ENCODE results near the gene ACOX1. TPM values are rescaled to one million over a fixed set of nuclear protein-coding genes. Genes with fewer than 3 reads are reported as not detected.

Gene ACOX1
- total RNA-seq = 100 to 1,000 TPM in 1 of 8 experiments, 10 to 100 TPM in 7; 14.6 to 106 (median 32.4) TPM

DNA sequence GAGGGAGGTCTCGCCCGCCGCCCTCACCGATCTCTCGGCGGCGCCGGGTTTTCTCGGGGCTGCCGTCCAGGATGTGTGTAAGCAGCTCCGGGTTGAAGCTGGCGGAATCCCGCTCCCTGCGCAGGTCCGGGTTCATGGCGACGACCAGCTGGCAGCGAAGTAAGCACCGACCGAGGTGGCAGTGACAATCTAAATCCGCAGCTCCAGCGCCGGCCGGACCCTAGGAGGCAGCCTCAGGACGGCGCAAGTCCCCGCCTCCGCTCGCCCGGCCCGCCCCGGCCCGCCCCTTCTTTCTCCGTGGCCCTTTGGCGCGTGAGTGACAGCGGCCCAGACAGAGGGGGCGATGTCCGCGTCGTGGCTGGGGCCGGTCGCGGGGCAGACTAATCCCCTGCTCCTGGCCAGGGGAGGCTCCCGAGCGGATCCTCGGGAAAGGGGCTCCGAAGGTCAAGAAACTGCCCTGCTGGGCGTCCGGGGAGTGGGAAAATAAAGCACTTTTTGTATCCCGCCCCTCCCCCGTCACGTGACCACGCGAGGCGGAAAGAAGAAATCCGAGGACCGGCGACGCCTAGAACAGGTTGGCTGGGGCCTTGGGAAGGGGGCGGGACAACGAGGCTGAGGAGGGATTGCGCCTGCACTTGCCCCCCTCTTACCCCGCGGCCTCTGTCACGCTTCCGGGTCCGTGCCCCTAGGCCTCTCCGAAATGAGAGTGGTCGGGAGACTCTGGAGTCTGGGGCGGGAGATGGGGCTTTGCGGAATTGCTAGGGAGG is at the start of gene ACOX1, which contains the start of gene TEN1:
ACOX1 (minus strand) TSS at position 229 of the 767 bp plus-strand sequence; CDS start at position 136, 93 bp downstream.
TEN1 (plus strand) TSS at position 303 of the 767 bp plus-strand sequence. CDS start 6,953 bp downstream, outside the sequence.
- Histone ChIP-seq H3K4me3 (peak within 1 kb of the TSS; percentile 53 to 87 (median 80)), H3K27ac (peak within 1 kb of the TSS; percentile 99), H3K4me1 (replicated peaks in 1 of 2) (peaks cover 24 to 32% of the 10 kb centered on the region in 2 donors)
- WGBS, 10 experiments = 0% methylated on average over 1 to 8 of the region's 72 CpGs; no CpG with 5 or more reads in 6 of the 10 experiments
- in situ Hi-C loops (cut with MboI; ENCODE audit: low pct_unique_long_range_greater_than_20kb in 2 of 9, low sequenced_read_pairs in 9 of 9, unreplicated experiment in 9 of 9) = no loop called here
- peak; percentile 57 to 94 (median 91) for ATAC-seq (replicated peaks in 6 of 8)

DNA sequence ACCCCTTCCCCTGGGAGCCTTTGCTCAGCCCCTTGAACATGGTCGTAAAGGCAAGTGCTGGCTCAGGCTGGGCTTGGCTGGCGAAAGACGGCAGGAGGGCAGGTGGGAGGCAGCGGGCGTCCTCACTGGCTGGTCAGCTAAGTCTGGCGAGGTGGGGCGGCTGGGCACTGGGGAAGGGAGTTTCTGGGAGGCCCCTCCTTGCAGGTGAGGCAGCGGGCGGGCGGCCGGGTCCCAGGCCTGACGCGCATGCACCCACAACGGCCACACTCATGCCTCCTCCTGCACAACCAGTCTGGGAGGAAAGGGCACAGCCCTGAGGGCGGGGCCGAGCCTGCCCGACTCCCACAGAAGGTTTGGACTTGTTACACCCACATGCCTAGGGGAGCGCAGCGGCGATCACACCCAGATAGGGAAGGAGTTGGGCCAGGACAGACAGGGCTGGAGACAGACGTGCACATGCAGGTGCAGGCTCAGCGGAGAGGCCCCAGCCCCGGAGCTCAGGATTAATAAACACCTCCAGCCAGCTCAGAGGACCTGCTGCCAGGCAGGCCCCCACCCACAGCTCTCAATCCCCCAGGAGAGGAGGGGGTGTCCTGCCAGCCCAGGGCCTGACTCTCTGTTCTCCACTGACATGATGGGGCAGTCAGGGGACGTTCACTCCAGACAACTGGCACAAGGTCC is 48.3 kb upstream of the ACOX1 start, which contains the start of gene EVPL:
EVPL (minus strand) TSS at position 148 of the 681 bp plus-strand sequence; CDS start at position 40, 108 bp downstream.
- WGBS, 10 experiments = 88 to 90% methylated on average over 2 to 6 of the region's 24 CpGs; no CpG with 5 or more reads in 8 of the 10 experiments
- H3K4me1 ChIP-seq (replicated peaks in 1 of 2) = peaks cover 7 to 10% of the 10 kb centered on the region in 2 donors
- no peak within 1 kb of the TSS for H3K4me3 ChIP-seq
- in situ Hi-C loops (cut with MboI; ENCODE audit: low pct_unique_long_range_greater_than_20kb in 2 of 9, low sequenced_read_pairs in 9 of 9, unreplicated experiment in 9 of 9) = no loop called here
- H3K27ac ChIP-seq = no peak within 1 kb of the TSS
- peak in 3 of 8 experiments; percentile 79 to 91 (median 86) for ATAC-seq (replicated peaks in 6 of 8)

DNA sequence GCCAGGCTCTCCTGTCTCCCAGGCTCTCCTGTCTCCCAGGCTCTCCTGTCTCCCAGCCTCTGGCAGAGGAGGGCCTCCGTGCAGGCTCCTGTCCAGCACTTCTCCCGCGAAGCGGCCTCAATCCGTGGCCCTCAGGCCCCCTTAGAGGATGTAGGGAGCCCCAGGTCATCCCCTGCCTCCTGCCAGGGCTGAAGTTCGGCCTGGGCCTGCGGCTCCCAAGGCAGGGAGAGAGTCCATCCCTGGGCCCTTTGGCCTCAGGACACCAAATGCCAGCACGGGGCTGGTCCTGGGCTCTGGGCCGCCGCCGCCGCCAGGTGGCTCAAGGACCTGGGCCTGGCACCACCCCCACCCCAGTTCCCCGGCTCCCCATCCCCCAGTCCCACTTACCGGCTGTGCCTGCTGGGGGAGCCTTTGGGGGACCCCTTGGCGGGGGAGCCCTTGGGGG is 47.8 kb upstream of the ACOX1 start:
- H3K27ac ChIP-seq = no peak overlapping the region
- no peak for ATAC-seq (replicated peaks in 6 of 8)
- H3K4me1 ChIP-seq (replicated peaks in 1 of 2) = peaks cover 7 to 10% of the 10 kb centered on the region in 2 donors
- no peak overlapping the region for H3K4me3 ChIP-seq
- WGBS, 10 experiments = no CpG with 5 or more reads among the region's 15 CpGs
- in situ Hi-C loops (cut with MboI; ENCODE audit: low pct_unique_long_range_greater_than_20kb in 2 of 9, low sequenced_read_pairs in 9 of 9, unreplicated experiment in 9 of 9) = no loop called here

DNA sequence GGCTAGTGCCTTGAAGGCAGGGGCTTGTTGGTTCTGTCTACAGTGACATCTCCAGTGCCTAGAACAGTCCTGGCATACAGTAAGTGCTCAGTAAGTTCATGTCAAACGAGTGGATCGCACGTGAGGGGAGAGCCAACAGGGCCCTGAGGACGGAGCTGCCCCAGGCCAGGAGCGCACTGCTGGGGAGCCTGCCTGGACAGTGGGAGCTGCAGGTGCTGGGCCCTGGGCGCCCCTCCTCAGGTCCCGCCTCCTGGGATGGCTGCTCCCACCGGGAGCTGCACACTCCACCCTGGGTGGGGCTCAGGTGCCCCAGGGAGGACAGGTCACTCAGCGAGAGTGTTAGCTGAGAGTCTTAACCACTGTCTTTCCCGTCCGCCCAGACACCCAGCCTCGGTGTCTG is 46.3 kb upstream of the ACOX1 start:
- no peak for ATAC-seq (replicated peaks in 6 of 8)
- Histone ChIP-seq H3K4me1 (replicated peaks in 1 of 2) (peaks cover 7 to 10% of the 10 kb centered on the region in 2 donors), H3K4me3 (no peak overlapping the region), H3K27ac (no peak overlapping the region)
- 17 to 100% (median 75%) methylated on average over 1 to 4 of the region's 12 CpGs; no CpG with 5 or more reads in 6 of the 10 experiments for WGBS, 10 experiments
- in situ Hi-C loops (cut with MboI; ENCODE audit: low pct_unique_long_range_greater_than_20kb in 2 of 9, low sequenced_read_pairs in 9 of 9, unreplicated experiment in 9 of 9) = no loop called here

DNA sequence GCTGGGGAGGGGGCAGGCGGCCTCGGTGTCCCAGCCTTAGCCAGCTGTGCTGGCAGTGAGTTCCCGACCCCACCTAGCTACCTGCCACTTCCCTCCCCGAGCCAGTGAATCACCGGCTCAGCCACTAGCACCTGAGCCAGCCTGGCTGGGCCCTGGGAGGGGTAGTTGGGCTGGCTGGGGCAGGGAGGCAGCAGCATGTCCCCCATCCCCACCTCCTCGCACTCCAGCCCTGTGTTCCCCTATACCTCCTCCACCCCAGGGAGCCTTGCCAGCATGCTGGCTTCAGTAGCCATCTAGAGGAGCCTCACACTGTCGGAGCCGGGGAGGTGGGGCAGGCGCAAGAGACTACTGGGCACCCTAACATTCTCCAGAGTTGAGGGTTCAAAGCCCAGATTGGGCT is 45.4 kb upstream of the ACOX1 start:
- in situ Hi-C loops (cut with MboI; ENCODE audit: low pct_unique_long_range_greater_than_20kb in 2 of 9, low sequenced_read_pairs in 9 of 9, unreplicated experiment in 9 of 9) = loop anchor here in 4 of 9 experiments (25.0 kb wide), 1 partner anchor 263 kb away; no protein-coding TSS in a partner anchor
- WGBS, 10 experiments = 80% methylated on average over 1 of the region's 9 CpGs; no CpG with 5 or more reads in 9 of the 10 experiments
- ATAC-seq (replicated peaks in 6 of 8) = no peak
- peaks cover 1 to 3% of the 10 kb centered on the region in 2 donors for H3K4me1 ChIP-seq (replicated peaks in 1 of 2)
- H3K27ac ChIP-seq = no peak overlapping the region
- no peak overlapping the region for H3K4me3 ChIP-seq

DNA sequence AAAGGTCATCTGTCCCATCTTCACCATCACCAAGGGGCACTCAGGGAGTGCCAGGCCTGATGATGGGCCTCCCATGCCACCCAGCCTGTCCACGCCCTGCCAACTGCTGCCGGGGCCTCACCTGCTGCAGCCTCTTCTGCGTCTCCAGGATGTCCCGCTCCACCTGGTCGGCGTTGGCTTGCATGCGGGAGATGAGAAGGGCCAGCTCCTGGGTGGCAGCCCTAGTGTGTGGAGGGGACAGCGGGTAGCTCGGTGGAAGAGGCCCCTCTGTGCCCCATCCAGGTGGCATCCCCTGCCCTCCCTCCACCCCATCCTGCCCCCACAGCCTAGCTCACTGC is 44.9 kb upstream of the ACOX1 start:
- in situ Hi-C loops (cut with MboI; ENCODE audit: low pct_unique_long_range_greater_than_20kb in 2 of 9, low sequenced_read_pairs in 9 of 9, unreplicated experiment in 9 of 9) = loop anchor here in 4 of 9 experiments (25.0 kb wide), 1 partner anchor 263 kb away; no protein-coding TSS in a partner anchor
- WGBS, 10 experiments = 88 to 100% methylated on average over 1 to 5 of the region's 9 CpGs; no CpG with 5 or more reads in 8 of the 10 experiments
- no peaks in the 10 kb centered on the region for H3K4me1 ChIP-seq (replicated peaks in 1 of 2)
- no peak for ATAC-seq (replicated peaks in 6 of 8)
- no peak overlapping the region for H3K27ac ChIP-seq
- no peak overlapping the region for H3K4me3 ChIP-seq

DNA sequence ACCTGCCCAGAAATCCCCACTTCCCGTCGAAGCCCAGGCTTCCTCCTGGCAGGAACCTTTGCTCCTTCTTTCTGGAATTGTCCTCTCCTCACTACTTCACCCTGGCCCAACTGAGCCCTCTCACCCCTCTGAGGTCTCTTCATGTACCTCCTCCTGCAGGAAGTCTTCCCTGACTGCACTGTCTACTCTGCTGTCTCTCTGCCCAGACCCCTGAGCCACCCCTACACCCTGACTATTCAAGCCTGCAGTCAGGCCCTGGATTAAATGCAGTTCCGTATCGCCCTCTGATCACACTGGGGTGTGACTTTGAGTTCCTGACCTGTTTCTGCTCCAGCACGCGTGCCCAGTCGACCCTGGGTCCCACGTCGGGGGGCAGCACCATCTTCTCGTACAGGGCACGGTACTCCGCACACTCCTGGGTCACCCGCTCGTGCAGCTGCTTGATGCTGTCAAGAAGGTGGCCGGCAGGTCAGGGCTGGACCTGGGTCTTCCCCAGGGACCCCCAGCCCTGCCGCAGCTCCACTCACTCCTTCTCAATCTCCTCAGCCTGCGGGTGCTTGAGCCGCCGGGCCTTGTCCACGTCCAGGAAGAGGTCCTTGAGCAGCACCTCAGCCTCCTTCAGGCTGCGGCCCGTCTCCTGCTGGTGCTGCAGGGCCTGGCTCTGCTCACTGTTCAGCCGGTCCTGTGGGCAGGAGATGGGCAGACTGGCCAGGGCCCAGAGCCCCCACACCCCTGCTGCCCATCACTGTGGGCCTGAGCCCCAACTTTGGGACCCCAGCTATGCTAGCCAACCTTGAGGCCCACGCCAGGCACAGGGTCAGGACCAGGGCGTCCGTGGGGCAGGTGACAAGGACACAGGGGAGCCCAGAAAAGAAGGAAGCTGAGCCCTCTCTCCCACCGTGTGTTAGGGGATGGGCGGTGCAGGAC is 44.3 kb upstream of the ACOX1 start:
- WGBS, 10 experiments = 60 to 100% (median 85%) methylated on average over 1 to 4 of the region's 28 CpGs; no CpG with 5 or more reads in 3 of the 10 experiments
- Histone ChIP-seq H3K4me1 (replicated peaks in 1 of 2) (no peaks in the 10 kb centered on the region), H3K4me3 (no peak overlapping the region), H3K27ac (no peak overlapping the region)
- ATAC-seq (replicated peaks in 6 of 8) = no peak
- in situ Hi-C loops (cut with MboI; ENCODE audit: low pct_unique_long_range_greater_than_20kb in 2 of 9, low sequenced_read_pairs in 9 of 9, unreplicated experiment in 9 of 9) = loop anchor here in 4 of 9 experiments (25.0 kb wide), 1 partner anchor 264 kb away; no protein-coding TSS in a partner anchor

DNA sequence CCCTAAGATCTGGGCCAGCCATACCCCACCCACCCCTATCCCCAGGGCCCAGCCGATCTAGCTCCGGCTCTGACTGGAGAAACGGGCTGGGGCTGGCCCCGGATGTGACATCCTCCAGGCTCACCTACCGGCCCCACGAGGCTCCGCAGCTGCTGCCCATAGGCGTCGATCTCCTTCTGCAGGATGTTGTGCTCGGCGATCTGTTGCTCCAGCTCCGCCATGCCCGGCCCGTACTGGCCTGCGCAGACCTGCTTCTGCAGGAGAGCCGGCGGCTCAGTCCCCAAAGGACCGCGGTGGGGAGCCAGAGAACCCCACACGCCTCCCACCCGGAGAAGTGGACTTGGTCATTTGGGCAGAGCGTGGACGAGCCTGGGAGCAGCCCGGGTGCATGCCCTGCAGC is 43.3 kb upstream of the ACOX1 start:
- in situ Hi-C loops (cut with MboI; ENCODE audit: low pct_unique_long_range_greater_than_20kb in 2 of 9, low sequenced_read_pairs in 9 of 9, unreplicated experiment in 9 of 9) = loop anchor here in 4 of 9 experiments (25.0 kb wide), 1 partner anchor 265 kb away; no protein-coding TSS in a partner anchor
- H3K4me3 ChIP-seq = no peak overlapping the region
- ATAC-seq (replicated peaks in 6 of 8) = no peak
- no peak overlapping the region for H3K27ac ChIP-seq
- H3K4me1 ChIP-seq (replicated peaks in 1 of 2) = no peaks in the 10 kb centered on the region
- 90% methylated on average over 2 of the region's 24 CpGs; no CpG with 5 or more reads in 9 of the 10 experiments for WGBS, 10 experiments

DNA sequence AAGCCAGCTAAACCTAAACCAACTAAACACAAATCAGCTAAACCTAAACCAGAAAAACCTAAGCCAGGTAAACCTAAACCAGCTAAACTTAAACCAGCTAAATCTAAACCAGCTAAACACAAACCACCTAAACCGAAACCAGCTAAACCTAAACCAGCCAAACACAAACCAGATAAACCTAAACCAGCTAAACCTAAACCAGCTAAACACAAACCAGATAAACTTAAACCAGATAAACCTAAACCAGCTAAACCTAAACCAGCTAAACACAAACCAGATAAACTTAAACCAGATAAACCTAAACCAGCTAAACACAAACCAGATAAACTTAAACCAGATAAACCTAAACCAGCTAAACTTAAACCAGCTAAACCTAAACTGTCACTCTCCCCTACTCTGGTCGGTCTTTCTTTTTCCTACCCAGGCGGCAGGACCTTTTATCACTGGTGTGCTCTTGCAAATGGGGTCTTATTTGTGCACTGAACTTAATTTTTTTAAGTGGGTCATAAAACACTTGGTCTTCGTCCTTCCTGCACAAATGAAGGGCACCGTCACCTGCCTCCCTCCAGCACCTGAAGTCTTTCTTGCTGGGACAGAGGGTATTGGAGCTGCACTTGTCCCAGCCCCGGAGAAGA is 41.0 kb upstream of the ACOX1 start:
- Histone ChIP-seq H3K4me3 (no peak overlapping the region), H3K4me1 (replicated peaks in 1 of 2) (no peaks in the 10 kb centered on the region), H3K27ac (no peak overlapping the region)
- ATAC-seq (replicated peaks in 6 of 8) = no peak
- WGBS, 10 experiments = 33 to 97% (median 71%) methylated on average over 2 to 6 of the region's 6 CpGs; no CpG with 5 or more reads in 2 of the 10 experiments
- in situ Hi-C loops (cut with MboI; ENCODE audit: low pct_unique_long_range_greater_than_20kb in 2 of 9, low sequenced_read_pairs in 9 of 9, unreplicated experiment in 9 of 9) = loop anchor here in 4 of 9 experiments (25.0 kb wide), 1 partner anchor 267 kb away; no protein-coding TSS in a partner anchor

DNA sequence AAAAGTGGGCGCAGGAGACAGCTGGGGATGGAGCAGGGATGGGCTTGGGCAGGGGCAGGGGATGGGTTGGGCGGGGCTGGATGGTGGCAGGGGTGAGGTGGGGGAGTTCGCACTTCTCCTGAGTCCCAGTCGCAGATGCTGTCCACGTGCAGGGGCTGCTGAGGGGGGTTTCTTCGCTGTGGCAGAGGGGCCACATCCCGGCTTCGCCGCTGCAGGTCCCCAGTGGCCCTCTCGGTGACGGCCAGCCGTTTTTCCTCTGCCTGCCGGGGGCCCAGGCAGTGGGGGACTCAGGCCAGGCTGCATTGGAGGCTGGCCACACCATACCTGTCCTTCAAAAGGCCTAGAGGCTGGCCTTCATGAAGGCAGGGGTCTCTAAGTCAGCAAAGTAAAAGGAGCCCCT is 39.8 kb upstream of the ACOX1 start:
- peaks cover 0 to 3% of the 10 kb centered on the region in 2 donors for H3K4me1 ChIP-seq (replicated peaks in 1 of 2)
- no peak overlapping the region for H3K27ac ChIP-seq
- in situ Hi-C loops (cut with MboI; ENCODE audit: low pct_unique_long_range_greater_than_20kb in 2 of 9, low sequenced_read_pairs in 9 of 9, unreplicated experiment in 9 of 9) = loop anchor here in 4 of 9 experiments (25.0 kb wide), 1 partner anchor 268 kb away; no protein-coding TSS in a partner anchor
- no peak overlapping the region for H3K4me3 ChIP-seq
- WGBS, 10 experiments = no CpG with 5 or more reads among the region's 13 CpGs
- no peak for ATAC-seq (replicated peaks in 6 of 8)

DNA sequence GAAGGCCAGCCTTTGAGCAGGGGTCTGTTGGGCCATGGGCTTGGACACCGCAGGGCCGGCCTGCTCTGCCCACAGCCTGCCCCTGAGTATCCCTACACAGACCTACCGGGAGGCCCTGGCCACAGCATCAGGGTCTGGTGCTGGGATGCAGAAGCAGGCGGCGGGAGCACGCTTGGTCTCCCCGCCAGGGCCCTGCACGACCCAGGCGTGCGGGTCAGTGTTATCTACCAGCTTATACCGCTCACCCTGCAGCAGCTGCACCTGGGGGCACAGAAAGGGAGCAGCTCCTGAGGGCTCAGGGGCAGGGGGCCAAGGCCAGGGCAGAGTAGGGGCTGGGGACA is 39.3 kb upstream of the ACOX1 start:
- in situ Hi-C loops (cut with MboI; ENCODE audit: low pct_unique_long_range_greater_than_20kb in 2 of 9, low sequenced_read_pairs in 9 of 9, unreplicated experiment in 9 of 9) = loop anchor here in 4 of 9 experiments (25.0 kb wide), 1 partner anchor 269 kb away; no protein-coding TSS in a partner anchor
- Histone ChIP-seq H3K4me1 (replicated peaks in 1 of 2) (peaks cover 0 to 4% of the 10 kb centered on the region in 2 donors), H3K4me3 (no peak overlapping the region), H3K27ac (no peak overlapping the region)
- 85% methylated on average over 7 of the region's 11 CpGs; no CpG with 5 or more reads in 9 of the 10 experiments for WGBS, 10 experiments
- no peak for ATAC-seq (replicated peaks in 6 of 8)

Measured in motor neuron (in vitro differentiated cells).